WTC11 (cell line): ENCODE results near the gene GTPBP1. TPM values are rescaled to one million over a fixed set of nuclear protein-coding genes. Genes with fewer than 3 reads are reported as not detected.

ENCODE experiments used
- ATAC-seq: fragments of 200-7000 bp; cut with Tn5 transposase; 2 replicates; pipeline ENCODE4 v1.10.0; 2021; ENCODE audit warnings: mild to moderate bottlenecking, moderate library complexity
- CTCF ChIA-PET: fragments of 300-600 bp; sonication (Branson Sonifier 250); formaldehyde crosslinking; loops from one replicate; lab custom pipeline; 2021; ENCODE audit warnings: antibody characterized with exemption; lab: Charles Lee
- POLR2A ChIA-PET: fragments of 350-600 bp; sonication (Branson Sonifier 250); formaldehyde crosslinking; loops from one replicate; lab custom pipeline; 2021; ENCODE audit warnings: antibody characterized with exemption; lab: Charles Lee
- DNase-seq: peaks from one replicate; pipeline ENCODE4 v3.0.0; 2021; ENCODE audit warnings: low spot score
- H3K27ac Mint-ChIP-seq: 2 replicates; pipeline ENCODE4 v1.8.0; 2021; ENCODE audit warnings: mixed read lengths
- H3K27me3 Mint-ChIP-seq: 2 replicates; pipeline ENCODE4 v1.8.0; 2021; ENCODE audit warnings: low read depth, mild to moderate bottlenecking, moderate library complexity, mixed read lengths
- H3K36me3 Mint-ChIP-seq: 2 replicates; pipeline ENCODE4 v1.8.0; 2021; ENCODE audit warnings: mixed read lengths
- H3K4me1 Mint-ChIP-seq: 2 replicates; pipeline ENCODE4 v1.8.0; 2022; ENCODE audit warnings: mixed read lengths
- H3K4me3 Mint-ChIP-seq: 2 replicates; pipeline ENCODE4 v1.8.0; 2021; ENCODE audit warnings: mild to moderate bottlenecking, moderate library complexity, mixed read lengths
- H3K9me3 Mint-ChIP-seq: 2 replicates; pipeline ENCODE4 v1.8.0; 2021; ENCODE audit warnings: mixed read lengths
- AFF4 ChIP-seq: sonication (generic); formaldehyde crosslinking; IDR thresholded peaks from 2 replicates; pipeline ENCODE4 v1.8.1; 2023; ENCODE audit warnings: mild to moderate bottlenecking, missing genetic modification reagents, borderline replicate concordance
- AR ChIP-seq: fragments of 250-450 bp; sonication (Bioruptor Pico); IDR thresholded peaks from 2 replicates; pipeline ENCODE4 v1.9.0; 2021; ENCODE audit warnings: mild to moderate bottlenecking
- ATF1 ChIP-seq: sonication (generic); formaldehyde crosslinking; IDR thresholded peaks from 2 replicates; pipeline ENCODE4 v1.8.1; 2023; ENCODE audit warnings: mild to moderate bottlenecking, moderate library complexity, missing genetic modification reagents
- CBFB ChIP-seq: sonication (generic); formaldehyde crosslinking; IDR thresholded peaks from 2 replicates; pipeline ENCODE4 v1.8.1; 2022; ENCODE audit warnings: mild to moderate bottlenecking, low read depth, missing genetic modification reagents
- CTCF ChIP-seq: fragments of 200-600 bp; IDR thresholded peaks from 2 replicates; pipeline ENCODE4 v1.8.0; 2022; ENCODE audit warnings: antibody characterized with exemption
- ELF4 ChIP-seq: sonication (generic); formaldehyde crosslinking; IDR thresholded peaks from 2 replicates; pipeline ENCODE4 v1.8.1; 2022; ENCODE audit warnings: low read depth, mild to moderate bottlenecking, moderate library complexity, missing genetic modification reagents
- SP1 ChIP-seq: sonication (generic); formaldehyde crosslinking; conservative IDR thresholded peaks from 2 replicates; pipeline ENCODE4 v1.8.1; 2022; ENCODE audit warnings: missing genetic modification reagents
- STAT6 ChIP-seq: sonication (generic); formaldehyde crosslinking; conservative IDR thresholded peaks from 2 replicates; pipeline ENCODE4 v1.8.1; 2023; ENCODE audit warnings: mild to moderate bottlenecking, low read depth, missing genetic modification reagents, moderate library complexity
- TP53 ChIP-seq: sonication (generic); formaldehyde crosslinking; IDR thresholded peaks from 2 replicates; pipeline ENCODE4 v1.8.1; 2023; ENCODE audit warnings: mild to moderate bottlenecking, missing genetic modification reagents
- USF1 ChIP-seq: sonication (generic); formaldehyde crosslinking; IDR thresholded peaks from 2 replicates; pipeline ENCODE4 v1.8.0; 2022; ENCODE audit warnings: mild to moderate bottlenecking, missing genetic modification reagents
- ZBTB43 ChIP-seq: sonication (generic); formaldehyde crosslinking; IDR thresholded peaks from 2 replicates; pipeline ENCODE4 v1.8.1; 2023; ENCODE audit warnings: mild to moderate bottlenecking, missing genetic modification reagents
- ZNF219 ChIP-seq: sonication (generic); formaldehyde crosslinking; IDR thresholded peaks from 2 replicates; pipeline ENCODE4 v1.8.0; 2023; ENCODE audit warnings: missing genetic modification reagents, mild to moderate bottlenecking, borderline replicate concordance
- ZNF232 ChIP-seq: sonication (generic); formaldehyde crosslinking; IDR thresholded peaks from 2 replicates; pipeline ENCODE4 v1.8.0; 2022; ENCODE audit warnings: mild to moderate bottlenecking, missing genetic modification reagents
- ZNF317 ChIP-seq: sonication (generic); formaldehyde crosslinking; IDR thresholded peaks from 2 replicates; pipeline ENCODE4 v1.8.1; 2023; ENCODE audit warnings: low read depth, mild to moderate bottlenecking, moderate library complexity, missing genetic modification reagents, borderline replicate concordance
- total RNA-seq: library from RNA; stranded (reverse); gene quantifications from 3 replicates; pipeline ENCODE4 v1.2.3, GENCODE V29; 2021

The GTPBP1 gene
- total RNA-seq, 1 experiment from 2014 or later: 108 TPM

- TF ChIP-seq ELF4 (CRISPR knock-in tag) (no peak), CBFB (CRISPR knock-in tag) (no peak), ZNF317 (no peak)
- TF ChIP-seq, all 79 proteins: peak for 0
Measured at GRCh38 chr22:38740754-38741153, 35.0 kb downstream of the GTPBP1 start (continued).

GRCh38 chr22:38741166-38741565, 35.4 kb downstream of the GTPBP1 start:
- peak overlapping the region; percentile 41; the same call in 1 of the 2 replicates for H3K27ac Mint-ChIP-seq
- ATAC-seq (no peak), DNase-seq (no peak)
- CTCF ChIA-PET: interaction anchor here (1.0 to 2.5 kb wide), 3 partner anchors 16 to 129 kb away, joined by 3 to 9 read pairs (median 8); no protein-coding TSS in a partner anchor
- no peak for TF ChIP-seq ZNF232
- no peak for TF ChIP-seq ZNF317
- no peak for TF ChIP-seq ZNF219
- TF ChIP-seq TP53 (CRISPR knock-in tag): no peak
- TF ChIP-seq AR (CRISPR knock-in tag): no peak
- no peak for TF ChIP-seq ATF1
- TF ChIP-seq ZBTB43 (CRISPR knock-in tag): no peak
- TF ChIP-seq SP1 (CRISPR knock-in tag): no peak
- TF ChIP-seq AFF4 (CRISPR knock-in tag): no peak
- no peak for TF ChIP-seq USF1 (CRISPR knock-in tag)
- no peak for TF ChIP-seq STAT6 (CRISPR knock-in tag)
- TF ChIP-seq CTCF: no peak
- H3K27me3 Mint-ChIP-seq: no peaks in the 10 kb centered on the region
- POLR2A ChIA-PET: no interaction called here
- no peaks in the 10 kb centered on the region for H3K9me3 Mint-ChIP-seq
- no peaks in the 10 kb centered on the region for H3K4me1 Mint-ChIP-seq
- no peak overlapping the region for H3K4me3 Mint-ChIP-seq
- H3K36me3 Mint-ChIP-seq: peaks cover 25% of the 10 kb centered on the region
